Fibroblast of skin of back (primary cell): ENCODE measurements around the gene NOX5.

Experiments used
- DNase-seq: peaks from one replicate; pipeline ENCODE4 v3.0.0-alpha.2; 2013

The NOX5 gene

GRCh38 chr15:68992696-68993095 lies 21.8 kb upstream of the NOX5 start:
- no peak for DNase-seq

DNA sequence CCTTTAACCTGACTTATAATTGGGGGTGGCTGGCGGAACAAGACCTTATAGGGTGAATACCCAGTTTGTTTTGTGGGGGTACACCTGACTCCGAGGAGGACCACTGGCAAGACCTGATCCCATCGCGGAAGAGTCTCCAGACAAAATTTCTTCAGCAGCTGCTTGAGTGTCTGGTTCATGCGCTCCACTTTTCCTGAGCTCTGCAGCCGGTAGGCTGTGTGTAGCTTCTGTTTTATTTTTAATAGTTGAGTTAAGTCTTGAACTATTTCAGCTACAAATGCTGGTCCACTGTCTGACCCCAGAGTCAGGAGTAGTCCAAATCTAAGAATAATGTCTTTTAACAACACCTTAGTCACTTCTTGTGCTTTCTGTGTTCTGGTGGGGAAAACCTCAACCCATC lies 21.2 kb upstream of the NOX5 start:
- DNase-seq = no peak

GRCh38 chr15:68994149-68994548 lies 20.3 kb upstream of the NOX5 start:
- DNase-seq = peak; percentile 76

DNA sequence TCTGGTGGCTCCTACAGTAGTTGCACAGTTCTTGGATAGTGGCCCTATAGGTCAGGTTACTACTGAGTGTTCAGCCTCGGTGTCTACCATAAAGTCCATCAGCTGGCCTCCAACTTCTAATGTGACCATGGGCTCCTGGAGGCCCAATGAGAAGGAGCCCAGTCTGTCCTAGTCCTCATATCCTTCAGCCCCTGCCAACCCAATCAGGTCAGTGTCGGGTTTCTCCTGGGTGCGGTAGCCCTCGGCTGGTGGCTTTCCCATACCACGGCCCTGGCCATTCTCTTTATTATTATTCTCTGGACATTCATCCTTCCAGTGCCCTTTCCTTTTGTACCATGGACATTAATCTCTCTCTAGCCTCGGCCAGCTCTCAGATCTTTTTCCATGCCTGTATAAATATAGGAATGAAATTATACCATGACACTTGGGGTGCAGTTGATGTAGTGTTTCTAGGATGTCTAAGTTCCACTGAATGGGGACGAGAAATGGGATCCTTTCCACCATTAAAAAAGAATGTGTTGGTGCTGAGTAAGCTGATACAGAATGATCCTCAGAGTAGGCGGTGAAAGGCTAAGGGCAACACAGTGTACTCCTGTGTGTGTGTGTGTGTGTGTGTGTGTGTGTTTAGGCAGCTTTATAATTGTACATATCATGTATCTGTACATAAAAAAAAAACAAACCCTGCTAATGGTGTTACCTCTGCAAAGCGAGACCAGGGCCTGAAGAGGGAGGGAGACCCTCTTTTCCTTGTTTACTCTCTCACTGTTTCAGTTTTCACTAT lies 19.3 kb upstream of the NOX5 start:
- DNase-seq = no peak

DNA sequence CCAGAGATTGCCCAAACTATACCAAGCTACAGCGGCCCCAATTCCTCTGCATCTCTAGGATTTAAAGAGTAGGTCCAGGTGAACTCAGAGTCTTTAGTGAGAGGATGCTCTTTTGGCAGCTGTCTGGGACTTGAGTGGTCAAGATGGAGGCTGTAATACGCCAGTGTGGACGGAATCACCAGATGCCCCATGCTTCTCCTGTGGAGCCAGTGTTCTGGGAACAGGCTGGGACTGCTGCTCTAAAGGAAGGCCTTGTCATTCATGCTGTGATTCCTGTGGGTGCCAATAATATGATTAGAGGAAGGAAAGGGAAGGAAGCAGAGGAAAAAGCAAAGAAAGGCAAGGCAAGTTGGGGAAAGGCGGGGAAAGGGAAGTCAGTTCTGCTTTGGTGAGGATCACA lies 17.4 kb upstream of the NOX5 start:
- no peak for DNase-seq

DNA sequence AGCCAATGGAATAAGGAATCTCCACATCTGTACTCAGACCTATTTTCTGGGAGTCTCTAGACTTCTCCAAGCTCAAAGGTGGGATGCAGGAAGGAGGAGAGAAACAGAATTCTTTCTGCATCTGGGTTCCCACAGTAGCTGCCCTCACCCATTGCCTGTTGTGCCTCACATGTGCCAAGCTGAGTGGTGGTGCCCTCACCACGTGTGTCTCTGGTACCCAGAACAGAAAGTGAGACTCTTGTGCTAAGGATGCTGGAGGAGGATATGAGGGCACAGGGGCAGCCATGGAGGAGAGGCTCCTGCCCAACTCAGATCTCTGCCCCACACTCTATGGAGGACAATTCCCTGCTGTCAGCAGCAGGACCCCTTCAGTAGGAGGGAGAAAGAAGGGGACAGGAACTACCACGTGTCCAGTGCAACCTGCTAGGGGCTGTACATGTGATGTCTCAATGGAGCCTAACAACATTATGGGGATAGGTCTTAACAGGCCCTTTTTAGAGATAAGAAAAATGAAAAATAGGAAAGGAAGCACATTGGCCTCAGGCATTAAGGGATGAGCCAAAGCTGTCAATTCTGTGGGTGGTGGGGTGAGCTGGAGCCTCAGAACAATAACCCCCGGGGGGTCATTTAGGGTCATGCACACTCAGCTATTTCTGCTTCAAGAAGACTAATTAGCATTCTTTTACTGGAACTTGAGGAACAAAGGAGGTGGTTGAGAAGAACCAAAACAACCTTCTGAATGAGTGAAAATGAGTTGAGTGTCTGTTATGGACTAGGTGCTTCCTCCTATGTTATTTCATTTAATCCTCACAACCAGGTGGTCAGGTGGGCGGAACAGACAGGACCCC lies 16.3 kb upstream of the NOX5 start:
- no peak for DNase-seq

- no peak for DNase-seq
Measured at GRCh38 chr15:68999091-68999490, 15.4 kb upstream of the NOX5 start.

DNA sequence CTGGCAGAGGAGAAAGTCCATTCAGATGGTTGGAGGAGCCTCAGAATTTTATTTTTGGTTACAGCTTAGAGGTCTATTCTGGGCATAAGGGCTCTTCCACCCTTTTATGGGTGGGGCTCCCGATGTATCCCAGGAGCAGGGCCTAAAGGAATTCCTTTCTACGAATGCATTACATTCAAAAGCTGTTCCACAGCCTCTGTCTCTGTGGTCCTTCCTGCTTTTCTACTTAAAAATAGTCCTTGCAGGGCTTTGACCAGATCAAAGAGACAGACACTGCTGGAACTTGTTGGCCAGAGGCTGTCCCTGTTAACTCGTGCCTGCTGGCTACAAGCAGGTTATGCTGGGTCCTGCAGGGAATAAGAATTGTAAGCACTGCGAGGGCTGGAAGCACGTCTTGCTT lies 14.4 kb upstream of the NOX5 start:
- DNase-seq = no peak

DNA sequence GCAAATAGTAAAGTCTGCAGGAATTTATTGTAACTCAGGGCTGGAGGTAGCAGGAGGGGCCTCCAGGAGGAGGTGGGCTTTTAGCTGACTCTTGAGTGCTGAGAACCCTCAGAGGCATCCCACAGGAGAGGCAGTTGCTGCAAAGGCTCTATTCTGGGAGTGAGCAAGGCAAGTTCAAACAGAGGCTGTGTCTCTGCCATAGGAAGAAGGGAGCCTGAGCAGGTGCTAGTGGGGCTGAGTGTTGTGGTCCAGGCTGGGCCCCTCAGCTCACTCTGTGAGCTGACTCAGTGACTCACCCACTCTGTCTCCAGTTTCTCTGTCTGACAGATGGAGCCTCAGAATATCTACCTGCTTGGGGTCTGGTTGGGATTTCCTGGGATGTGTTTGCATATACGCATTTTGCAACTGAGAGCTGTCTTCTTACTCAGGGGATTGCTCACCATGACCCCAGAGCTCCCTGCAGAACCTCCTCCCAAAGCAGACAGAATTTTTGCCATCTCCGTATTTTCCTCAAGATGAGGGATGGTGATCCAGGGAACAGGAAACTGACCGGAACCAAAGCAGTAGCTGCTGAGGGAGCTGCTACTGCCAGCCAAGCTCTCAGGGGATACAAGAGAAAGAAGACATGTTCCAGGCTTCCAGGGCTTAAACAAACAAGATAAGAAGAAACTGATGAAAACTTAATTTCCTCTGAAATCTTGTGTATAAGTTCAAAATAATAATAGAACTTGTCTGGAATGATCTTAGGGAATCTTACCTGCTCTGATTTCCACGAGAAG lies 13.6 kb upstream of the NOX5 start:
- no peak for DNase-seq

GRCh38 chr15:69002783-69003182 lies 11.7 kb upstream of the NOX5 start:
- DNase-seq = no peak

- no peak for DNase-seq
Measured at GRCh38 chr15:69004011-69004410, 10.5 kb upstream of the NOX5 start.

GRCh38 chr15:69008056-69008455 lies 6.4 kb upstream of the NOX5 start:
- DNase-seq = no peak

- no peak for DNase-seq
Measured at GRCh38 chr15:69009341-69009740, 5.2 kb upstream of the NOX5 start.

DNA sequence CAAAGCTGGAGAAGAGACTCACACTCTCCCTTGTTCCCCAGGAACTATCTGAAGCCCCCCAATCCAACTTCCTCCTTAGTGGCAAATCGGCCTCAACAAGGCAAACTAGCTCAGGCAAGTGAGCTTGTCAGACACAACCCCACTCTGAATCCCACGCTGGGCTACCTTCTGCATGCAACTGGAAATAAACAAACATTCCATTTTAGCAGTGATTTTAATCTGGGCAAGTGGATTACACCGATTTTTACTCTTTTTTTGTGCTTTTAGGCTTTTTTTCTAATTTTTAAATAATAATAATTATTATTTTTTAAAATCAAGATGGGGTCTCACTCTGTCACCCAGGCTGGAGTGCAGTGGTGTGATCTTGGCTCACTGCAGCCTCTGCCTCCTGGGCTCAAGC lies 2.9 kb upstream of the NOX5 start:
- DNase-seq = no peak

DNA sequence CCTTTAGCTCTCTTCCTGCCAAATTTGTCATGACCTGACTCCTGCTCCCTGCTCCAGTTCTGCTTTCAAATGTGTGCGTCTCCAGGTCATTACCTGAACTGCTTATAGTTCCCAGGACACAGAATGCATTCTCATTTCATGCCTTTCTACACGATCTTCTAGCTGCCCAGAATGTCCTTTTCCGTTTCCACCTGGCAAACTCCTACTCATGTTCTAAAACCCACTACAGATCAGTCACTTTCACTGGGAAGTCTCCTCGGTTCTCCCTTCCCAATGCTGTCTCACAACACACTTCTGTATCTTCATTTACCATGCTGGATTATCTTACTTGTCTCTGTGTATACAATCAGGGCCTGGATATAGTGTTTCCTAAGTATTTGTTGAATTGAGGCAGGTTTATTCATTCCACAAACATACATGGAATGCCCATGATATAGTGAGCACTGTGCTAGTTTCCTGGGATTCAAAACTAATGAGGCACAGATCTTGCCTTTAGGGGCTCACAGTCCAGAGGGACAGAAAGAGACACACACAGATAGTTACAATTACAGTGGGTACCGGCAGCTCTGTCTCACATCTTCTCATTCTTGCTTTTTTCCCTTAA lies 1.6 kb upstream of the NOX5 start:
- no peak for DNase-seq

- no peak for DNase-seq
Measured at GRCh38 chr15:69013726-69014406, 629 bp upstream of the NOX5 start.

DNA sequence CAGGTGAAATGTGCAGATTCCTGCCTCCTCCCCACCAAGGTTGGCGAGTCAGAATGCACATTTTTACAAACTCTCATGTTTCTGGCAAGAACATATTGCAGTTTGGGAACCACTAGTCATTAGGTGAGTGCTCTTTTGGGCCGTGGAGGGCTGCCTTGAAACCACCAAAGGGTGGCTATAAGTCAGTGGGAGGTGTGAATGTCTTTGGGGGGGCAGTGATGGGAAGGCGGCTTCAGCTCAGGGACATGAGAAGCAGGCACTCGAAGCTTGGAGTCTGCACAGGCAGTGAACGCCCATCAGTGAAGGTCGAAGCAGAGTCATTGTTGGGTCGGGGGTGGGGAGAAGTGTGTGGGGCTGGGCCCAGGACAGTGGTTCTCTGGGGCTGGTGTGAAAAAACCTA lies 1.1 kb downstream of the NOX5 start:
- no peak for DNase-seq

DNA sequence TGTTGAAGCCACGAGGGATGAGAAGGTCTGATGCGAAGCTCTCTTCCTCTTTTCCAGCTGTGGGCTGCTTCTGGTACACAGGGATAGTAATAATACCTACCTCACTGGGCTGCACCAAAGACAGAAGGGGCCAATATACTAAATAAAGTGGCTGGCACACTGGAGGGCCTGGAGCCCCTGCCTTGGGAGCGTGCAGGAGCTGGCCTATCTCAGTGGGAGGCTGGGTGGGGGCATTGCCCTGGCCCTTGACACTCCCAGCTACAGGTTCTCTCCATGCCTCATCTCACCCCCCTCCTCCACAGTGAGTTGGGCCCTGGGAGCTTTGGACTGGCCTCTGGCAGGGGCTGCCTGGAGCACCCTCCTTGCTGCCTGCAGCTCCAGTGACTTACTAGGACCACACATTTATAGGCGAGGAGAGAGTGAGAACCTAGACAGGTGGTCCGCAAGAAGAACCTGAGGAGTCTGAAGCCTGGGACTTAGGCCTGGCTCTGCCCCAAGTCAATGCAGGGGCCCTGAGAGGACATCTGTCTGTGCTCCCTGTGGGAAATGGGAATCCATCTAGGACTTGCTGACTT lies 1.6 kb downstream of the NOX5 start:
- no peak for DNase-seq

DNA sequence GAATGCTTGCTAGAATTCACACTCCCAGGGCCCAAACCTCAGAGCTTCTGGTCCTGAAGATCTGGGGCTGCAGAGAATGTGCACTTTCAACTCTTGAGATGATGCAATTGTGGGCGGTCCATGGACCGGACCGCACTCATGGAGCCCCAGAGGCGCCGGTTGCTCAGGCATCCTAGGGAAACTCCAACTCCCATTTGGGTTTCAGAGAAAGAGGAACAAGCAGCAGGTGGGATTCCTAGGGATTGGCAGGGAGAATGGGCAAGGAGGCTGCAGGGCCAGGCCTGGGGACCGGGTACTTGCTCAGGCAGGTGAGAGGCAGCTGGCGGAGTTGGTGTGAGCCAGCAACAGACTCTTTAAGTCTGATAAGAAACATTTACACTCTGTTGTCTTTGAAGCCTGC lies 3.5 kb downstream of the NOX5 start:
- no peak for DNase-seq

DNA sequence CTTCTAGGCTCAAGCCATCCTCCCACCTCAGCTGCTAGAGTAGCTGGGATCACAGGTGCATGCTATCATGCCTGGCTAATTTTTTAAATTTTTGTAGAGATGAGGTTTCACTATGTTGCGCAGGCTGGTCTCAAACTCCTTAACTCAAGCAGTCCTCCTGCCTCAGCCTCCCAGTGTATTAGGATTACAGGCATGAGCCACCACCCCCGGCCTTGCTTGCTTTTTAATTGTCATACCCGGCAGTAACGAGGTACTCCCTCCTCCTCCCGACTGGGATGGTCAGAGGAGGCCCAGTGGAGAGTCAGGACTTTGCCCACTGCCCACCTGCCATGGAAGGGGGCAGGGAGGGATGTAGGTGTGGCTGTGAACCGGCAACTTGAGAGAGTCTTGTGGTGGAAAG lies 4.5 kb downstream of the NOX5 start:
- no peak for DNase-seq

DNA sequence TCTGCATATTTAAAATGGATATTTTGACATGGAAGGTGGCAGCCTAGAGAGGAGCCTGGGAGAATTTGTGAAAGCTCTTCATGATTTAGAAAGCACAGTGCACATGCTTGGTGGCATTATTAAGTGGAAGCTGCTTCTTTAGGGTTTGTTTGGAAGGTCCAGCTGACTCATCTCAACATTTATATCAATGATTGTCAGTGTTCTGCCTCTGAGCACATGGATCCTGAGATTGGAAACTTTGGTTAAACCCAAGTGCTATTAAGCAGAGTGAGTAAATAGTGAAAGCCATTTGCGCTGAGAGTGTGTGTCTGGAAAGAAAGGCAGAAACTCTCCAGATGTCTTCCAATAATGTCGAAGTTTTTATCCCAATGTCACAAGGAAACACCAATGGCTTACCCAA lies 7.4 kb downstream of the NOX5 start:
- DNase-seq = no peak

GRCh38 chr15:69025320-69025719 lies 10.8 kb downstream of the NOX5 start:
- DNase-seq = no peak
